GM18498 (cell line): ENCODE data around the gene RSPH3.

Experiments
- ATAC-seq: cut with Tn5 transposase; IDR thresholded peaks from one replicate; pipeline ENCODE4 v1.9.1; 2021; ENCODE audit warnings: mild to moderate bottlenecking, moderate library complexity; ENCODE audit not compliant: unreplicated experiment

RSPH3 gene

DNA sequence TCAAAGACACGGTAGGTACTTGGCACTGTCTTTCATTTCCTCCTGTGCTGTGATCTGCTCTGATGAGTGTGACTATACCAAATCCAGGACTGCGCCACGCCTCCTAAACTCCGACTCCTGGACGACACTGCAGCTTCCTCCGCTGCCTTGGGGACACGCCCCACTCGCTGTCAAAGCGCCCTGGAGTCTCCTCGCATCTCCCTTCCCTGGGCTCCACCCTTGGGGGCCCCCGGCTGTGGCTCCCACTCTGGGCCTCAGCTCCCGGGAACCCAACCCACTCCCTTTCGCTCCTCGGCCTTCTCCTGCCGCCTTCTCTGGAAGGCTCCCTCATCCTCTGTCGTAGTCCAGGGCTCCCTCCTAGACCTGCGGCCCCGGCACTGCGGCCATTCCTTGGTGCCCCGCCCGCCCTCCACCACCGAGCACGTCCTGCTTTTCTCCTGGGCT, 61.2 kb downstream of the RSPH3 start:
- no peak for ATAC-seq

DNA sequence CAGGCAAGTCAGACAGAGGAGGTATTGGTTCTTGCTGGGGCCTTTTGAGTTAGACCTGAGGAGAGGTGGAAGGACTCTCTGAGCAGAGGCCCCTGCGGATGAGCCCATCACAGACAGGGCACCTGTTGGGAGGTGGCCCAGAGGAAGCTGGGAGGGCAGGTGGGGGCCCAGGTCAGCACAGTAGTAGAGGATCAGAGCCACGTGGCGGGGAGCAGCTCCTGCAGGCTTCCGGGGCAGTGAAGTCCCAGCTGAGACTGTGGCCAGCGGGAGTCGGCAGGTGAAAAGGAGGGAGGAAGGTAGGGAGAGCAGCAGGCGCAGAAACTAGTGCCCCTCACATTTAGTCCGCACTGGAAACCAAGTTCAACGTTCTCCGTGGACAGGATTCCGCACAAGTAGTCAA, 61.8 kb downstream of the RSPH3 start:
- ATAC-seq = no peak

DNA sequence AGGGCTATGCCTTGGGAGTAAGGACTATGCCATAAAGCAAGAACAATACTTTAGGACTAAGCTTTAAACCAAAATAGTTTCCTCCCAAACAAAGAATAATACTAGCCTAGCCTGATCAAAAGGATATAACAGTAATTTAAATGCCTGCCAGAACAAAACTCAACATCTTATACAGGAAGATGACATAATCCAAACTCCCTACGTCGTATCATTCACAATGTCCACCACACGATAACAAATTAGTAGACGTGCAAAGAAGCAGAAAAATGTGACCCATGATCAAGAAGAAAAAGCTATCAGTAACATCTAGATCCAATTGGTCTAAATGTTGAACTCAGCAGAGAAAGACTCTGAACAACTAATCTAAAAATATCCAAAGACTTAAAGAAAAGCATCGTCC, 65.8 kb downstream of the RSPH3 start:
- no peak for ATAC-seq

DNA sequence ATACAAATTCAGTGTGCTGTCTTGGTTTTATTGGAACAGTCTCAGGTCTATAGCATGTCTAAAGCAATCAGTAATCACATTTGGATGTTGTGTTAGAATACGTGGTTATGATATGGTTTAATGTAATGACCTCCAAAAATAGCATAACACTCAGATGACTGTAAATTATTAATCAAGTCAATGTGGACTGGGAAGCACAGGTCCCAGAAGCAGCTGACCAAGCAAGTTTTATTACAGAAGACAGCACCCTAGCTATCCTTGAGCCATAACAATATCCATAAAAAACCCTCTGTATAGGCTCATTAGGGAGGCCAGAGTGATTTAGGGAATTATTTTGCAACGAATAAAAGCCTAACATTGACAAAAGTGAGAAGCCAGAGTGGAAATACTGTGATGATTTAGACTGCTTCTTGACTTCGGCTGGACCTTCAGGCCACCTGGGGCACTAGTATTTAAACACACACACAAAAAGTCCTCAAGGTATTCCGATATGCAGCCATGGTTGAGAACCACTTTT, 66.9 kb downstream of the RSPH3 start:
- ATAC-seq = no peak

DNA sequence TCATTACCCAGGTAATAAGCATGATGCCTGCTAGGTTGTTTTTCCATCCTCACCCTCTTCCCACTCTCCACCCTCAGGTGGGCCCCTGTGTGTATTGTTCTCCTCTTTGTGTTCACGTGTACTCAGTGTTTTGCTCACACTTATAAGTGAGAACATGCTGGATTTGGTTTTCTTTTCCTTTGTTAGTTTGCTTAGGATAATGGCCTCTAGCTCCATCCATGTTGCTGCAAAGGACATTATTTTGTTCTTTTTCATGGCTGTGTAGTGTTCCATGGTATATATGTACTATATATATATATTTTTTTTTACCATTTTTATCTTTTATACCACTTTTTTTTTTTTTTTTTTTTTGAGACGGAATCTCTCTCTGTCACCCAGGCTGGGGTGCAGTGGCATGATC, 71.9 kb downstream of the RSPH3 start:
- ATAC-seq = no peak

DNA sequence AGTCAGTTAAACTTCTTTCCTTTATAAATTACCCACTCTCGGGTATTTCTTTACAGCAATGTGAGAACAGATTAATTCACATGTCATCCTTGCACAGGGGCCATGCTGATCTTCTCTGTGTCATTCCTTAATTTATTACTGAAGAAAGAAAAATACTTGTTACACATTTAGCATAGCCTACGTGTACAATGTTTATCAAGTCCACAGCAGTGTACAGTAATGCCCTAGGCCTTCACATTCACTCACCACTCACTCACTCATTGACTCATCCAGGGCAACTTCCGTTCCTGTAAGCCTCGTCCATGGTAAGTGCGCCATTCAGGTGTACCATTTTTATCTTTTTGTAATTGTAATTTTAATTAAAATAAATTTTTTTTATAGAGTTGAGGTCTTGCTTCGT, 73.6 kb downstream of the RSPH3 start:
- ATAC-seq = no peak

DNA sequence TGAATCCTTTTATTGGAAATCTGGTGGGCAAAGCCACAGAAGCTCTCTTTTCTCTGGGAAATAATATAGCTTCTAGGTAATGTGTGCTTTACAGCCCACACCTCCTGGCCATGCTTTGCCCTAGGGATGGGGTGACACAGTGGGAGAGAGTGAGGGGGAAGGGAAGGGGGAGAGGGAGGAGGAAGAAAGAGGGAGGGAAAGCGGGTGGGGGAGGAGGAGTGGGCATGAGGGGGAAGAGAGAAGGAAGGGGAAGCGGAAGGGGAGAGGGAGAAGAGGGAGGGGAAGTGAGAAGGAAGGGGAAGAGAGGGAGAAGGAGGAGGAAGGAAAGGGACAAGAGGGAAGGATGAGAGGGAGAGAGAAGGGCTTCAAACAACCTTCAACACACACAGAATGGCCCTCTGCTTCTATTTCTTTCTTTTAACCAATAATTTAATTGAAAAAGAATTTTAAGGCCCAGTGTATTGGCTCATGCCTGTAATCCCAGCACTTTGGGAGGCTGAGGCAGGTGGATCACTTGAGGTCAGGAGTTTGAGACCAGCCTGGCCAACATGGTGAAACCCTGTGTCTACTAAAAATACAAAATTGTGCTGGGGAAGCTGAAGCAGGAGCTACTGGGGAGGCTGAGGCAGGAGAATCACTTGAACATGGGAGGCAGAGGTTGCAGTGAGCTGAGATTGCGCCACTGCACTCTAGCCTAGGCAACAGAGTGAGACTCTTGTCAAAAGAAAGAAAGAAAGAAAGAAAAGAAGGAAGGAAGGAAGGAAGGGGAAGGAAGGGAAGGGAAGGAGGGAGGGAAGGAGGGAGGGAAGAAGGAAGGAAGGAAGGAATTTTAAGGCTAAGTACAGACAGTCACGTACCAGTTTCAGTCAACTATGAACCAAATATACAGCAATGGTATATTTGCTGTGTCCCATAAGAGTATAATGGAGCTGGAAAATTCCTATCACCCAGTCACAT, 75.2 kb downstream of the RSPH3 start:
- ATAC-seq = no peak

DNA sequence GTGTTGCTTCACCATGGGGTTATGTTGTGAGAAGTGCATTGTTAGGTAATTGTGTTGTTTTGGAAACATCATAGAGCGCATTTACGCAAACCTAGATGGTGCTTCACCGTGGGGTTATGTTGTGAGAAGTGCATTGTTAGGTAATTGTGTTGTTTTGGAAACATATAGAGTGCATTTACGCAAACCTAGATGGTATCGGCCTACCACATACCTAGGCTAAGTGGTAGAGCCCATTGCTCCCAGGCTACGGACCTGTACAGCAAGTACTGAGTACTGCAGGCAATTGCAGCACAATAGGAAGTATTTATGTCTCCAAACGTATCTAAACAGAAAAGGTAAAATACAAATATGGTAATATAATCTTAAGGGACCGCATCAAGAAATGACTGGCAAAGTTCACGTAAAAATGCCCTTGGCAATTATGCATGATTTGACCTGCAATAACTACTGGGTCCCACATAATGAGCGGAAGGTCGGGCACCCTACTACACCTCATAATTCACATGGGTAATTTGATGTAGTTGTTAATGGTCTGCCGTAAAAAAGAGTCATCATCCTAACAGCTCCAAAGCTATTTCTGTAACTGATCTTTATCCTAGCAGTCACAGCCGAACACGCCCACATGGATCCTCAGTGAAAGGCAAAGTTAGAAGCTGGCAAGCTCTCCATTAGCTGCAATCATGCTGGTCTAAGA, 76.0 kb downstream of the RSPH3 start:
- no peak for ATAC-seq
